MM.1S (cell line): ENCODE measurements around the gene PYGO1.

Source experiments
- DNase-seq: peaks from one replicate; pipeline ENCODE4 v3.0.0-alpha.2; 2015
- H2AFZ ChIP-seq: fragments of 300-600 bp; sonication (generic); 2 replicates; pipeline ENCODE4 v1.6.0; 2016; ENCODE audit warnings: antibody characterized with exemption, low read length
- H3F3A ChIP-seq: fragments of 300-600 bp; sonication (generic); 2 replicates; pipeline ENCODE4 v1.6.1; 2016; ENCODE audit warnings: mild to moderate bottlenecking, antibody characterized with exemption, low read length, moderate library complexity, mixed read lengths; ENCODE audit not compliant: insufficient read depth
- H3K27ac ChIP-seq: fragments of 300-600 bp; sonication (generic); 2 replicates; pipeline ENCODE4 v1.5.1; 2016; ENCODE audit warnings: mild to moderate bottlenecking, low read length
- H3K27me3 ChIP-seq: fragments of 300-600 bp; sonication (generic); replicated peaks from 2 replicates; pipeline ENCODE4 v1.6.0; 2016; ENCODE audit warnings: low read length; ENCODE audit not compliant: insufficient read depth
- H3K36me3 ChIP-seq: fragments of 300-600 bp; sonication (generic); replicated peaks from 2 replicates; pipeline ENCODE4 v1.6.1; 2016; ENCODE audit warnings: mild to moderate bottlenecking, low read length, mixed read lengths; ENCODE audit not compliant: insufficient read depth
- H3K4me1 ChIP-seq: fragments of 300-600 bp; sonication (generic); 2 replicates; pipeline ENCODE4 v1.6.1; 2016; ENCODE audit warnings: low read length, mixed read lengths
- H3K4me2 ChIP-seq: fragments of 300-600 bp; sonication (generic); 2 replicates; pipeline ENCODE4 v1.6.0; 2016; ENCODE audit warnings: low read depth, low read length
- H3K4me3 ChIP-seq: fragments of 300-600 bp; sonication (generic); 2 replicates; pipeline ENCODE4 v1.5.1; 2016; ENCODE audit warnings: low read length, mixed read lengths
- H3K79me2 ChIP-seq: fragments of 300-600 bp; sonication (generic); 2 replicates; pipeline ENCODE4 v1.6.1; 2016; ENCODE audit warnings: mixed run types, low read length, mixed read lengths
- H3K9ac ChIP-seq: fragments of 300-600 bp; sonication (generic); 2 replicates; pipeline ENCODE4 v1.6.1; 2016; ENCODE audit warnings: low read length, mixed read lengths
- H3K9me2 ChIP-seq: fragments of 300-600 bp; sonication (generic); replicated peaks from 2 replicates; pipeline ENCODE4 v1.6.1; 2016; ENCODE audit warnings: mild to moderate bottlenecking, low read length, mixed read lengths; ENCODE audit not compliant: insufficient read depth
- H3K9me3 ChIP-seq: fragments of 300-600 bp; sonication (generic); replicated peaks from 2 replicates; pipeline ENCODE4 v1.6.1; 2016; ENCODE audit warnings: mild to moderate bottlenecking, low read length, mixed read lengths; ENCODE audit not compliant: insufficient read depth
- H4K20me1 ChIP-seq: fragments of 300-600 bp; sonication (generic); 2 replicates; pipeline ENCODE4 v1.6.1; 2016; ENCODE audit warnings: mild to moderate bottlenecking, low read length, moderate library complexity, mixed read lengths; ENCODE audit not compliant: insufficient read depth
- CTCF ChIP-seq: fragments of 300-600 bp; sonication (generic); IDR thresholded peaks from 2 replicates; pipeline ENCODE4 v1.5.1; 2016; ENCODE audit warnings: antibody characterized with exemption, low read length, mixed read lengths
- EZH2 ChIP-seq: fragments of 300-600 bp; sonication (generic); optimal IDR thresholded peaks from 2 replicates; pipeline ENCODE3; 2017; ENCODE audit warnings: low read depth, mild to moderate bottlenecking, antibody characterized with exemption, low read length, mixed read lengths
- EZH2phosphoT487 ChIP-seq: fragments of 300-600 bp; sonication (generic); IDR thresholded peaks from 2 replicates; pipeline ENCODE4 v1.6.1; 2018; ENCODE audit warnings: antibody characterized with exemption, low read length

PYGO1 gene

DNA sequence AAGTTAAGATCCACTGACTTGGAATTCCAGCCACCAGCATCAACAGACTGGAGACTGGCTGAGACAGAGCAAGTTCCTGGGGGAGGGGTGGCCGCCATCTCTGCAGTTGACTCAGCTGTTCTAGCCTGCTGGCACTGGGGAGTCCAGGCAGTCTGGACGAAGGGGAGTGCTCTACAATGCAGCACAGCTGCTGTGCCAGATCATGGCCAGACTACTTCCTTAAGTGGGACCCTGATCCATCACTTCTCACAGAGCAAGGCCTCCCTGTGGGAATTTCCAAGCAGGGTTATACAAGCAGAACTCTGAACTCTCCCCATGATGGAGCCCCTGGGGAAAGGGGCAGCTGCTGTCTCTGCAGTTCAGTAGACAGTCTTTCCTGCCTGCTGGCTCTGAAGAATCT is 35.2 kb downstream of the PYGO1 start:
- no peaks in the 10 kb centered on the region for H4K20me1 ChIP-seq
- no peak for DNase-seq
- H3K4me2 ChIP-seq: no peak overlapping the region

DNA sequence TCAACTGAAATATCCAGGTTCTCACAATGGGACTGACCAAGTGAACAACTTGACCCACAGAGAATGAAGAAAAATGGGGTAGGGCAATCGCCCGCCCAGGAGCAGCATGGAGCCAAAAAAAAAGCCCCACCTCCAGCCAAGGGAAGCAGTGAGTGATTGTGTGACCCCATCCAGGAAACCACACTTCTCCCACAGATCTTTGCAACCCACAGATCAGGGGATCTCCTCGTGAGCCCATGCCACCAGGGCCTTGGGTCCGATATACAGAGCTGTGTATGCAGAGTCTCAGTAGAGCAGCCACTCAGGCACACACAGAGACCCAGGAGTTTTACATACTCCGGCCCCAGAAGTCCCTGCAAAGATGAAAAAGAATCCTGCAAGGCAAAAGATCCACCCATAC is 35.7 kb downstream of the PYGO1 start:
- TF ChIP-seq CTCF (no peak), EZH2 (no peak), EZH2phosphoT487 (no peak)
- no peak for DNase-seq
- Histone ChIP-seq H3F3A (no peaks in the 10 kb centered on the region), H3K27ac (no peak overlapping the region), H3K36me3 (no peaks in the 10 kb centered on the region), H3K4me2 (no peak overlapping the region), H3K9me2 (no peaks in the 10 kb centered on the region), H3K4me1 (no peaks in the 10 kb centered on the region), H3K9me3 (no peaks in the 10 kb centered on the region), H3K4me3 (no peak overlapping the region), H2AFZ (no peak overlapping the region), H3K79me2 (no peaks in the 10 kb centered on the region), H3K9ac (no peak overlapping the region), H3K27me3 (no peaks in the 10 kb centered on the region), H4K20me1 (no peaks in the 10 kb centered on the region)

More for the DNA sequence above, 35.2 kb downstream of the PYGO1 start:
- Histone ChIP-seq H3K9me3 (no peaks in the 10 kb centered on the region), H3K36me3 (no peaks in the 10 kb centered on the region), H3K4me1 (no peaks in the 10 kb centered on the region), H3F3A (no peaks in the 10 kb centered on the region), H3K9ac (no peak overlapping the region), H2AFZ (no peak overlapping the region), H3K27ac (no peak overlapping the region), H3K27me3 (no peaks in the 10 kb centered on the region), H3K9me2 (no peaks in the 10 kb centered on the region), H3K4me3 (no peak overlapping the region), H3K79me2 (no peaks in the 10 kb centered on the region)
- TF ChIP-seq CTCF (no peak), EZH2 (no peak), EZH2phosphoT487 (no peak)

- Histone ChIP-seq H3K4me3 (no peak overlapping the region), H3K79me2 (no peaks in the 10 kb centered on the region), H3K9ac (no peak overlapping the region), H3K4me1 (no peaks in the 10 kb centered on the region), H3K4me2 (no peak overlapping the region), H3K36me3 (no peaks in the 10 kb centered on the region), H3K27me3 (no peaks in the 10 kb centered on the region), H3K9me3 (no peaks in the 10 kb centered on the region), H3K9me2 (no peaks in the 10 kb centered on the region), H3K27ac (no peak overlapping the region), H2AFZ (no peak overlapping the region), H3F3A (no peaks in the 10 kb centered on the region), H4K20me1 (no peaks in the 10 kb centered on the region)
- DNase-seq: no peak
- TF ChIP-seq EZH2phosphoT487 (no peak), EZH2 (no peak), CTCF (no peak)
Measured at GRCh38 chr15:55549305-55549704, 38.8 kb downstream of the PYGO1 start.
